WTC11 (cell line): ENCODE measurements around the gene PRKCG. TPM values are rescaled to one million over a fixed set of nuclear protein-coding genes. Genes with fewer than 3 reads are reported as not detected.

ENCODE experiments used
- ATAC-seq: fragments of 200-7000 bp; cut with Tn5 transposase; 2 replicates; pipeline ENCODE4 v1.10.0; 2021; ENCODE audit warnings: mild to moderate bottlenecking, moderate library complexity
- CTCF ChIA-PET: fragments of 300-600 bp; sonication (Branson Sonifier 250); formaldehyde crosslinking; loops from one replicate; lab custom pipeline; 2021; ENCODE audit warnings: antibody characterized with exemption; lab: Charles Lee
- POLR2A ChIA-PET: fragments of 350-600 bp; sonication (Branson Sonifier 250); formaldehyde crosslinking; loops from one replicate; lab custom pipeline; 2021; ENCODE audit warnings: antibody characterized with exemption; lab: Charles Lee
- DNase-seq: peaks from one replicate; pipeline ENCODE4 v3.0.0; 2021; ENCODE audit warnings: low spot score
- H3K27ac Mint-ChIP-seq: 2 replicates; pipeline ENCODE4 v1.8.0; 2021; ENCODE audit warnings: mixed read lengths
- H3K27me3 Mint-ChIP-seq: 2 replicates; pipeline ENCODE4 v1.8.0; 2021; ENCODE audit warnings: low read depth, mild to moderate bottlenecking, moderate library complexity, mixed read lengths
- H3K36me3 Mint-ChIP-seq: 2 replicates; pipeline ENCODE4 v1.8.0; 2021; ENCODE audit warnings: mixed read lengths
- H3K4me1 Mint-ChIP-seq: 2 replicates; pipeline ENCODE4 v1.8.0; 2022; ENCODE audit warnings: mixed read lengths
- H3K4me3 Mint-ChIP-seq: 2 replicates; pipeline ENCODE4 v1.8.0; 2021; ENCODE audit warnings: mild to moderate bottlenecking, moderate library complexity, mixed read lengths
- H3K9me3 Mint-ChIP-seq: 2 replicates; pipeline ENCODE4 v1.8.0; 2021; ENCODE audit warnings: mixed read lengths
- AR ChIP-seq: fragments of 250-450 bp; sonication (Bioruptor Pico); IDR thresholded peaks from 2 replicates; pipeline ENCODE4 v1.9.0; 2021; ENCODE audit warnings: mild to moderate bottlenecking
- ATF2 ChIP-seq: sonication (generic); formaldehyde crosslinking; IDR thresholded peaks from 2 replicates; pipeline ENCODE4 v1.8.1; 2022; ENCODE audit warnings: low read depth, missing genetic modification reagents, borderline replicate concordance
- E2F4 ChIP-seq: sonication (generic); formaldehyde crosslinking; IDR thresholded peaks from 2 replicates; pipeline ENCODE4 v1.8.1; 2022; ENCODE audit warnings: low read depth, mild to moderate bottlenecking, moderate library complexity, missing genetic modification reagents, borderline replicate concordance
- E2F5 ChIP-seq: sonication (generic); formaldehyde crosslinking; IDR thresholded peaks from 2 replicates; pipeline ENCODE4 v1.8.1; 2022; ENCODE audit warnings: mild to moderate bottlenecking, moderate library complexity, missing genetic modification reagents
- GTF2I ChIP-seq: fragments of 250-450 bp; sonication (Bioruptor Pico); conservative IDR thresholded peaks from 2 replicates; pipeline ENCODE4 v1.4.0; 2021; ENCODE audit warnings: mild to moderate bottlenecking
- HMGXB4 ChIP-seq: sonication (generic); formaldehyde crosslinking; IDR thresholded peaks from 2 replicates; pipeline ENCODE4 v1.8.1; 2023; ENCODE audit warnings: mild to moderate bottlenecking, moderate library complexity, missing genetic modification reagents
- IRF1 ChIP-seq: sonication (generic); formaldehyde crosslinking; IDR thresholded peaks from 2 replicates; pipeline ENCODE4 v1.8.0; 2023; ENCODE audit warnings: missing genetic modification reagents
- MAX ChIP-seq: sonication (generic); formaldehyde crosslinking; IDR thresholded peaks from 2 replicates; pipeline ENCODE4 v1.8.0; 2022; ENCODE audit warnings: mild to moderate bottlenecking, missing genetic modification reagents
- MXD4 ChIP-seq: fragments of 250-450 bp; sonication (Bioruptor Pico); IDR thresholded peaks from 2 replicates; pipeline ENCODE4 v1.8.0; 2021; ENCODE audit warnings: mild to moderate bottlenecking, moderate library complexity, borderline replicate concordance
- PREB ChIP-seq: sonication (generic); formaldehyde crosslinking; IDR thresholded peaks from 2 replicates; pipeline ENCODE4 v1.8.1; 2022; ENCODE audit warnings: mild to moderate bottlenecking, missing genetic modification reagents, moderate library complexity, borderline replicate concordance
- RORB ChIP-seq: fragments of 250-450 bp; sonication (Bioruptor Pico); IDR thresholded peaks from 2 replicates; pipeline ENCODE4 v1.9.0; 2021; ENCODE audit warnings: mild to moderate bottlenecking
- SMAD4 ChIP-seq: sonication (generic); formaldehyde crosslinking; IDR thresholded peaks from 2 replicates; pipeline ENCODE4 v1.8.0; 2022; ENCODE audit warnings: mild to moderate bottlenecking, missing genetic modification reagents
- ZNF232 ChIP-seq: sonication (generic); formaldehyde crosslinking; IDR thresholded peaks from 2 replicates; pipeline ENCODE4 v1.8.0; 2022; ENCODE audit warnings: mild to moderate bottlenecking, missing genetic modification reagents
- ZNF263 ChIP-seq: sonication (generic); formaldehyde crosslinking; IDR thresholded peaks from 2 replicates; pipeline ENCODE4 v1.8.1; 2022; ENCODE audit warnings: low read depth, mild to moderate bottlenecking, moderate library complexity, missing genetic modification reagents
- ZNF281 ChIP-seq: sonication (generic); formaldehyde crosslinking; IDR thresholded peaks from 2 replicates; pipeline ENCODE4 v1.8.0; 2023; ENCODE audit warnings: mild to moderate bottlenecking, missing genetic modification reagents
- ZNF396 ChIP-seq: fragments of 250-450 bp; sonication (Bioruptor Pico); IDR thresholded peaks from 2 replicates; pipeline ENCODE4 v1.8.0; 2021; ENCODE audit warnings: mild to moderate bottlenecking, moderate library complexity, borderline replicate concordance
- ZNF416 ChIP-seq: fragments of 250-450 bp; sonication (Bioruptor Pico); IDR thresholded peaks from 2 replicates; pipeline ENCODE4 v1.9.0; 2021; ENCODE audit warnings: mild to moderate bottlenecking, inconsistent platforms
- ZNF671 ChIP-seq: fragments of 250-450 bp; sonication (Bioruptor Pico); IDR thresholded peaks from 2 replicates; pipeline ENCODE4 v1.8.0; 2021; ENCODE audit warnings: mild to moderate bottlenecking
- total RNA-seq: library from RNA; stranded (reverse); gene quantifications from 3 replicates; pipeline ENCODE4 v1.2.3, GENCODE V29; 2021

The PRKCG gene
- total RNA-seq, 1 experiment from 2014 or later: 23.0 TPM

GRCh38 chr19:53872762-53873161 lies 9.2 kb upstream of the PRKCG start (continued):
- no peak for TF ChIP-seq E2F5
- TF ChIP-seq ZNF416: no peak
- TF ChIP-seq MXD4 (CRISPR knock-in tag): no peak

GRCh38 chr19:53873773-53874605 lies 8.0 kb upstream of the PRKCG start:
- H3K36me3 Mint-ChIP-seq: peaks cover 41% of the 10 kb centered on the region
- H3K27me3 Mint-ChIP-seq: no peaks in the 10 kb centered on the region
- H3K27ac Mint-ChIP-seq: peak overlapping the region; percentile 37
- TF ChIP-seq GTF2I (CRISPR knock-in tag): no peak
- TF ChIP-seq ATF2 (CRISPR knock-in tag): no peak
- TF ChIP-seq ZNF232: no peak
- ATAC-seq: no peak
- H3K9me3 Mint-ChIP-seq: no peaks in the 10 kb centered on the region
- no peak overlapping the region for H3K4me3 Mint-ChIP-seq
- ChIA-PET CTCF (interaction anchor here (0.5 to 1.6 kb wide), 5 partner anchors 24 to 156 kb away, joined by 4 to 7 read pairs (median 6); no protein-coding TSS in a partner anchor), POLR2A (no interaction called here)
- peaks cover 27% of the 10 kb centered on the region for H3K4me1 Mint-ChIP-seq
- no peak for DNase-seq

GRCh38 chr19:53874606-53874990 lies 7.4 kb upstream of the PRKCG start:
- Mint-ChIP-seq H3K4me3 (no peak overlapping the region), H3K9me3 (no peaks in the 10 kb centered on the region), H3K36me3 (peaks cover 41% of the 10 kb centered on the region), H3K27ac (peak overlapping the region; percentile 37; the same call in 1 of the 2 replicates), H3K27me3 (no peaks in the 10 kb centered on the region), H3K4me1 (peaks cover 28% of the 10 kb centered on the region)
- no peak for ATAC-seq
- ChIA-PET POLR2A (no interaction called here), CTCF (interaction anchor here (0.7 to 1.3 kb wide), 3 partner anchors 68 to 128 kb away, joined by 4 to 7 read pairs (median 6); no protein-coding TSS in a partner anchor)
- no peak for DNase-seq
- TF ChIP-seq GTF2I (CRISPR knock-in tag) (no peak), PREB (no peak), ZNF671 (CRISPR knock-in tag) (no peak), HMGXB4 (CRISPR knock-in tag) (no peak), MAX (CRISPR knock-in tag) (no peak), E2F4 (CRISPR knock-in tag) (no peak), SMAD4 (CRISPR knock-in tag) (no peak), ZNF416 (no peak), IRF1 (no peak), ZNF281 (CRISPR knock-in tag) (no peak), RORB (no peak), AR (CRISPR knock-in tag) (no peak), ZNF396 (CRISPR knock-in tag) (no peak), ZNF263 (no peak)
